Measurements from ENCODE around the gene TSHZ1.

Gene TSHZ1

GRCh38 chr18:75211953-75212750, 1.6 kb downstream of the TSHZ1 start:
- Histone ChIP-seq H3K79me2 (ENCODE audit: insufficient read depth, low read length) (peaks cover 77% of the 10 kb centered on the region), H3K9me3 (ENCODE audit: insufficient read depth, low read depth, low read length) (no peaks in the 10 kb centered on the region), H3K4me3 (ENCODE audit: low read length, poor library complexity, severe bottlenecking) (peak overlapping the region; percentile 73), H3K36me3 (ENCODE audit: insufficient read depth, low read length) (no peaks in the 10 kb centered on the region), H3F3A (ENCODE audit: low read depth) (peaks cover 4% of the 10 kb centered on the region; the same call in 1 of the 2 replicates), H3K4me2 (ENCODE audit: low read depth, low read length, poor library complexity, severe bottlenecking) (peak overlapping the region; percentile 86), H3K9ac (ENCODE audit: low read depth, low read length, poor library complexity, severe bottlenecking) (peak overlapping the region; percentile 59), H2AFZ (ENCODE audit: low read length) (no peak overlapping the region), H3K27me3 (ENCODE audit: insufficient read depth, low read length, poor library complexity, severe bottlenecking) (no peaks in the 10 kb centered on the region), H3K4me1 (ENCODE audit: insufficient read depth, low read length, poor library complexity, severe bottlenecking) (peaks cover 57% of the 10 kb centered on the region), H4K20me1 (ENCODE audit: insufficient read depth, low read length, poor library complexity, severe bottlenecking) (peaks cover 46% of the 10 kb centered on the region), H3K9me2 (replicated peaks; ENCODE audit: low read depth, low read length) (no peaks in the 10 kb centered on the region)
- TF ChIP-seq EZH2phosphoT487 (IDR thresholded peaks at IDR 0.05; ENCODE audit: borderline replicate concordance): no peak
- TF ChIP-seq CTCF (conservative IDR thresholded peaks at IDR 0.05; ENCODE audit: low read length): no peak

GRCh38 chr18:75212751-75213090, 2.1 kb downstream of the TSHZ1 start:
- Histone ChIP-seq H3K79me2 (ENCODE audit: insufficient read depth, low read length) (peaks cover 77% of the 10 kb centered on the region), H3K9ac (ENCODE audit: low read depth, low read length, poor library complexity, severe bottlenecking) (peak overlapping the region; percentile 59)
- TF ChIP-seq EZH2phosphoT487 (IDR thresholded peaks at IDR 0.05; ENCODE audit: borderline replicate concordance): no peak
- no peak for TF ChIP-seq CTCF (conservative IDR thresholded peaks at IDR 0.05; ENCODE audit: low read length)

GRCh38 chr18:75213611-75214331, 3.2 kb downstream of the TSHZ1 start:
- H3F3A ChIP-seq (ENCODE audit: low read depth): peaks cover 4% of the 10 kb centered on the region; the same call in 1 of the 2 replicates
- no peaks in the 10 kb centered on the region for H3K36me3 ChIP-seq (ENCODE audit: insufficient read depth, low read length)
- no peaks in the 10 kb centered on the region for H3K9me3 ChIP-seq (ENCODE audit: insufficient read depth, low read depth, low read length)
- peak overlapping the region; percentile 86 for H3K4me2 ChIP-seq (ENCODE audit: low read depth, low read length, poor library complexity, severe bottlenecking)
- H3K27me3 ChIP-seq (ENCODE audit: insufficient read depth, low read length, poor library complexity, severe bottlenecking): no peaks in the 10 kb centered on the region
- no peaks in the 10 kb centered on the region for H3K9me2 ChIP-seq (replicated peaks; ENCODE audit: low read depth, low read length)
- H3K9ac ChIP-seq (ENCODE audit: low read depth, low read length, poor library complexity, severe bottlenecking): peak overlapping the region; percentile 36
- H3K4me1 ChIP-seq (ENCODE audit: insufficient read depth, low read length, poor library complexity, severe bottlenecking): peaks cover 60% of the 10 kb centered on the region
- no peak overlapping the region for H2AFZ ChIP-seq (ENCODE audit: low read length)
- peak overlapping the region; percentile 73 for H3K4me3 ChIP-seq (ENCODE audit: low read length, poor library complexity, severe bottlenecking)
- H4K20me1 ChIP-seq (ENCODE audit: insufficient read depth, low read length, poor library complexity, severe bottlenecking): peaks cover 35% of the 10 kb centered on the region
- H3K79me2 ChIP-seq (ENCODE audit: insufficient read depth, low read length): peaks cover 77% of the 10 kb centered on the region
- TF ChIP-seq CTCF (conservative IDR thresholded peaks at IDR 0.05; ENCODE audit: low read length): no peak
- TF ChIP-seq EZH2phosphoT487 (IDR thresholded peaks at IDR 0.05; ENCODE audit: borderline replicate concordance): no peak

More at GRCh38 chr18:75212751-75213090, 2.1 kb downstream of the TSHZ1 start:
- Histone ChIP-seq H3K27me3 (ENCODE audit: insufficient read depth, low read length, poor library complexity, severe bottlenecking) (no peaks in the 10 kb centered on the region), H3K36me3 (ENCODE audit: insufficient read depth, low read length) (no peaks in the 10 kb centered on the region), H2AFZ (ENCODE audit: low read length) (no peak overlapping the region), H3F3A (ENCODE audit: low read depth) (peaks cover 4% of the 10 kb centered on the region; the same call in 1 of the 2 replicates), H3K4me1 (ENCODE audit: insufficient read depth, low read length, poor library complexity, severe bottlenecking) (peaks cover 53% of the 10 kb centered on the region), H3K4me2 (ENCODE audit: low read depth, low read length, poor library complexity, severe bottlenecking) (peak overlapping the region; percentile 86), H3K9me2 (replicated peaks; ENCODE audit: low read depth, low read length) (no peaks in the 10 kb centered on the region), H3K4me3 (ENCODE audit: low read length, poor library complexity, severe bottlenecking) (peak overlapping the region; percentile 73), H4K20me1 (ENCODE audit: insufficient read depth, low read length, poor library complexity, severe bottlenecking) (peaks cover 40% of the 10 kb centered on the region), H3K9me3 (ENCODE audit: insufficient read depth, low read depth, low read length) (no peaks in the 10 kb centered on the region)
